Fibroblast of lung (primary cell): Measurements from ENCODE around the gene TNS2. TPM values are rescaled to one million over a fixed set of nuclear protein-coding genes. Genes with fewer than 3 reads are reported as not detected.

Experiments
- DNase-seq, 2 donors: peaks; one replicate each; pipeline versions ENCODE4 v3.0.0 to v3.0.0-alpha.2; 2010; ENCODE audit warnings: low read depth in 2 of 2
- H2AFZ ChIP-seq: 2 replicates; pipeline ENCODE4 v1.5.1; 2012; ENCODE audit warnings: low read length, control low read depth, inconsistent platforms
- H3K27ac ChIP-seq: 2 replicates; pipeline ENCODE4 v1.5.1; 2011; ENCODE audit warnings: low read length, control low read depth; ENCODE audit not compliant: insufficient read depth
- H3K27me3 ChIP-seq: 2 replicates; pipeline ENCODE4 v1.5.1; 2011; ENCODE audit warnings: mild to moderate bottlenecking, low read length; ENCODE audit not compliant: control insufficient read depth, insufficient read depth
- H3K36me3 ChIP-seq: 2 replicates; pipeline ENCODE4 v1.5.1; 2011; ENCODE audit warnings: low read length; ENCODE audit not compliant: control insufficient read depth, insufficient read depth
- H3K4me1 ChIP-seq: 2 replicates; pipeline ENCODE4 v1.5.1; 2011; ENCODE audit warnings: low read length; ENCODE audit not compliant: control insufficient read depth, insufficient read depth; ENCODE audit errors: extremely low read depth
- H3K4me2 ChIP-seq: 2 replicates; pipeline ENCODE4 v1.5.1; 2011; ENCODE audit warnings: low read length, control low read depth; ENCODE audit not compliant: insufficient read depth; ENCODE audit errors: extremely low read depth
- H3K4me3 ChIP-seq, 4 experiments: fragments of 200-600 bp in 1 of 4; sonication (generic) in 1 of 4; replicated peaks in 1 of 4; 2 replicates each; pipeline ENCODE4 v1.5.1; 2011 to 2016; ENCODE audit warnings: low read length in 4 of 4, low read depth in 3 of 4, mild to moderate bottlenecking in 3 of 4, control low read depth in 2 of 4, inconsistent platforms in 1 of 4, mixed read lengths in 1 of 4; ENCODE audit not compliant: insufficient read depth in 1 of 4; ENCODE audit errors: control extremely low read depth in 1 of 4
- H3K79me2 ChIP-seq: 2 replicates; pipeline ENCODE4 v1.5.1; 2012; ENCODE audit warnings: mild to moderate bottlenecking, low read length, inconsistent platforms; ENCODE audit not compliant: control insufficient read depth, insufficient read depth
- H3K9ac ChIP-seq: 2 replicates; pipeline ENCODE4 v1.5.1; 2011; ENCODE audit warnings: mild to moderate bottlenecking, low read length, control low read depth; ENCODE audit not compliant: insufficient read depth
- H3K9me3 ChIP-seq: 2 replicates; pipeline ENCODE4 v1.5.1; 2012; ENCODE audit warnings: low read depth, low read length; ENCODE audit not compliant: control insufficient read depth, insufficient read depth
- H4K20me1 ChIP-seq: 2 replicates; pipeline ENCODE4 v1.5.1; 2011; ENCODE audit warnings: low read length; ENCODE audit not compliant: control insufficient read depth, insufficient read depth; ENCODE audit errors: extremely low read depth
- CTCF ChIP-seq, 2 donors: IDR thresholded peaks in 1 of 2; conservative IDR thresholded peaks in 1 of 2; 1 replicate in 1 of 2; 2 replicates in 1 of 2; pipeline ENCODE4 v1.5.1; 2011 to 2012; ENCODE audit warnings: low read length in 2 of 2, control low read depth in 1 of 2, inconsistent platforms in 1 of 2, low read depth in 1 of 2, mild to moderate bottlenecking in 1 of 2
- EZH2 ChIP-seq: IDR thresholded peaks from 2 replicates; pipeline ENCODE4 v1.5.1; 2012; ENCODE audit warnings: low read length, control low read depth, mild to moderate bottlenecking; ENCODE audit errors: missing control alignments
- polyA plus RNA-seq, 2 donors: library from polyadenylated mRNA; depleted of rRNA in 1 of 2; stranded (reverse) in 1 of 2; unstranded in 1 of 2; fragments of >200 nt; gene quantifications; 2 replicates each; pipeline ENCODE4 v1.2.1, GENCODE V29; 2011 to 2012; ENCODE audit warnings: missing spikeins in 1 of 2
- total RNA-seq: library from RNA; depleted of rRNA; stranded (reverse); fragments of >200 nt; gene quantifications from 2 replicates; pipeline ENCODE4 v1.2.1, GENCODE V29; 2014

Gene TNS2
- total and polyA plus RNA-seq, 2 donors (not counting 1 experiment from before 2014, with no cell fraction given), result 35.3 to 60.6 TPM

GRCh38 chr12:53062977-53063707 lies 13.3 kb downstream of the TNS2 start:
- H2AFZ ChIP-seq, result no peak overlapping the region
- no peaks in the 10 kb centered on the region for H3K79me2 ChIP-seq
- no peak overlapping the region for H3K4me2 ChIP-seq
- no peak overlapping the region for H3K4me3 ChIP-seq
- H4K20me1 ChIP-seq, result no peaks in the 10 kb centered on the region
- TF ChIP-seq CTCF (conservative IDR thresholded peaks at IDR 0.05 in 1 of 2, IDR thresholded peaks at IDR 0.05 in 1 of 2; ENCODE audit: low read depth in 1 of 2, low read length in 2 of 2) (no peak), EZH2 (no peak)
- H3K4me1 ChIP-seq, result peaks cover 61% of the 10 kb centered on the region
- H3K9me3 ChIP-seq, result no peaks in the 10 kb centered on the region
- peaks cover 41% of the 10 kb centered on the region for H3K36me3 ChIP-seq
- no peak for DNase-seq
- peak overlapping the region; percentile 58 for H3K27ac ChIP-seq
- H3K27me3 ChIP-seq, result no peaks in the 10 kb centered on the region
- no peak overlapping the region for H3K9ac ChIP-seq

- H3K27ac ChIP-seq, result peak overlapping the region; percentile 69
- DNase-seq, result peak in 1 of 2 donors; percentile 91
- H3K79me2 ChIP-seq, result no peaks in the 10 kb centered on the region
- TF ChIP-seq CTCF (conservative IDR thresholded peaks at IDR 0.05 in 1 of 2, IDR thresholded peaks at IDR 0.05 in 1 of 2; ENCODE audit: low read depth in 1 of 2, low read length in 2 of 2) (no peak), EZH2 (no peak)
- no peaks in the 10 kb centered on the region for H4K20me1 ChIP-seq
- H3K9ac ChIP-seq, result no peak overlapping the region
- no peaks in the 10 kb centered on the region for H3K9me3 ChIP-seq
- H3K4me3 ChIP-seq, result no peak overlapping the region
- peaks cover 36% of the 10 kb centered on the region for H3K36me3 ChIP-seq
- H3K4me1 ChIP-seq, result peaks cover 61% of the 10 kb centered on the region
- H3K27me3 ChIP-seq, result no peaks in the 10 kb centered on the region
- H2AFZ ChIP-seq, result no peak overlapping the region
- no peak overlapping the region for H3K4me2 ChIP-seq
These were observed 14.1 kb downstream of the TNS2 start for GRCh38 chr12:53063708-53064612.
